ENCODE data around the gene PCSK5. TPM values are rescaled to one million over a fixed set of nuclear protein-coding genes. Genes with fewer than 3 reads are reported as not detected.

PCSK5 gene
- total and polyA plus RNA-seq, 4 donors = 0.58 to 3.6 (median 0.82) TPM

DNA sequence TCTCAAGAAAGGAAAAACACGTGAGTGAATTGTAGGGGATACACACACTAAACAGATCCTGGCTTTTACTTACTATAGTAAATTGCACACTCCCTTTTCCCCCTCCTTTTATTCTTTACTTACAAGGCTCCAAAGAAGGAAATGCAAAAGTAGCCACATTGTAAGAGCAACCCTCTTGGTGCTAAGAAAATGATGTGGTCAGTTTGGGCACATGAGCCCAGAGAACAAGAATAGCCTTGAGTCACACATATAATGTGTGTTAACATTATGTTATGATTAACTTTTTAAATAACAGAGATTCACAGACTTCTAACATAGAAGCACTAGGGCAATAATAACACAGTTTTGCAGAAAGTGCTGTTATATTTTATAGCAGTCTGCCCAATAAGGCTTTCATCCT, 48.5 kb downstream of the PCSK5 start:
- Histone ChIP-seq H3K27ac (ENCODE audit: low read depth in 1 of 2, low read length in 2 of 2) (no peak overlapping the region), H3K36me3 (ENCODE audit: control insufficient read depth in 4 of 4, insufficient read depth in 3 of 4, low read depth in 1 of 4, low read length in 3 of 4) (no peaks in the 10 kb centered on the region), H3K9me3 (ENCODE audit: control insufficient read depth in 4 of 4, low read length in 3 of 4) (no peaks in the 10 kb centered on the region), H3K27me3 (ENCODE audit: control insufficient read depth in 4 of 4, insufficient read depth in 4 of 4, low read length in 3 of 4) (no peaks in the 10 kb centered on the region), H3K4me1 (ENCODE audit: control insufficient read depth in 4 of 4, insufficient read depth in 4 of 4, low read length in 3 of 4) (no peaks in the 10 kb centered on the region), H3K4me3 (ENCODE audit: low read depth in 1 of 3, low read length in 3 of 3) (no peak overlapping the region), H3K9ac (ENCODE audit: low read depth in 1 of 2, low read length in 2 of 2) (no peak overlapping the region)
- 82% methylated on average over 1 of the region's 1 CpG for WGBS
- DNase-seq (ENCODE audit: low spot score) = no peak
- TF ChIP-seq, protein P1, sequence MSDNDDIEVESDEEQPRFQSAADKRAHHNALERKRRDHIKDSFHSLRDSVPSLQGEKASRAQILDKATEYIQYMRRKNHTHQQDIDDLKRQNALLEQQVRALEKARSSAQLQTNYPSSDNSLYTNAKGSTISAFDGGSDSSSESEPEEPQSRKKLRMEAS (IDR thresholded peaks at IDR 0.05) = no peak
- TF ChIP-seq, protein P2, sequence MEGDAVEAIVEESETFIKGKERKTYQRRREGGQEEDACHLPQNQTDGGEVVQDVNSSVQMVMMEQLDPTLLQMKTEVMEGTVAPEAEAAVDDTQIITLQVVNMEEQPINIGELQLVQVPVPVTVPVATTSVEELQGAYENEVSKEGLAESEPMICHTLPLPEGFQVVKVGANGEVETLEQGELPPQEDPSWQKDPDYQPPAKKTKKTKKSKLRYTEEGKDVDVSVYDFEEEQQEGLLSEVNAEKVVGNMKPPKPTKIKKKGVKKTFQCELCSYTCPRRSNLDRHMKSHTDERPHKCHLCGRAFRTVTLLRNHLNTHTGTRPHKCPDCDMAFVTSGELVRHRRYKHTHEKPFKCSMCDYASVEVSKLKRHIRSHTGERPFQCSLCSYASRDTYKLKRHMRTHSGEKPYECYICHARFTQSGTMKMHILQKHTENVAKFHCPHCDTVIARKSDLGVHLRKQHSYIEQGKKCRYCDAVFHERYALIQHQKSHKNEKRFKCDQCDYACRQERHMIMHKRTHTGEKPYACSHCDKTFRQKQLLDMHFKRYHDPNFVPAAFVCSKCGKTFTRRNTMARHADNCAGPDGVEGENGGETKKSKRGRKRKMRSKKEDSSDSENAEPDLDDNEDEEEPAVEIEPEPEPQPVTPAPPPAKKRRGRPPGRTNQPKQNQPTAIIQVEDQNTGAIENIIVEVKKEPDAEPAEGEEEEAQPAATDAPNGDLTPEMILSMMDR (IDR thresholded peaks at IDR 0.05; ENCODE audit: low read depth, low read length, missing input control) = no peak

DNA sequence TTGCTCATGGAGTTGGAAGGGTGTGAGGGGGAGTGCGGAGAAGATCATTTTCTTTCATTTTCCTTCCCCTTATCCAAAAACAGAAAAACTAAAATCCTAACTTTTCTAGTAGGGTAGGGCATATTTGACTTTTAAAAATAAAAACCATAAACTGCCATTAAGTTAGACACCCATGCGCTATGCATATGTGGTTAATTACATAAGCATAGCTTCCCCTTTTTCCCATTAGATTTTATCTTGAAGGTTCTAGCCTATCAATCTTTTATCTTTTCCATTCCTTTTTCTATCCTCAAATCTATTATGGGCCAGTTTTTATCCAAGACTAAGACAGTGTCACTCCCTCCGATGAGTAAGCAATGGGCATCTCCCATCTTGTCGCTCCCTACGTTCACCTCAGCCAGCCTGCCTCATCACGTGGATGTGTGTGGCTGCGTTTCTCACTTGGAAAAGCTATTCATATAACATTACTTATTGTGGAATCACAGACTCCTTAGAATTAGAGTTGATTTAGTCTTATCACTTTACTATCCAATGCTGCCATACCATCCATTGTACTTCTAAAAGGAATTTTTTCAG, 49.2 kb downstream of the PCSK5 start:
- H3K9me3 ChIP-seq (ENCODE audit: control insufficient read depth in 4 of 4, low read length in 3 of 4) = no peaks in the 10 kb centered on the region
- H3K27ac ChIP-seq (ENCODE audit: low read depth in 1 of 2, low read length in 2 of 2) = no peak overlapping the region
- H3K4me1 ChIP-seq (ENCODE audit: control insufficient read depth in 4 of 4, insufficient read depth in 4 of 4, low read length in 3 of 4) = no peaks in the 10 kb centered on the region
- H3K9ac ChIP-seq (ENCODE audit: low read depth in 1 of 2, low read length in 2 of 2) = no peak overlapping the region
- no peaks in the 10 kb centered on the region for H3K27me3 ChIP-seq (ENCODE audit: control insufficient read depth in 4 of 4, insufficient read depth in 4 of 4, low read length in 3 of 4)
- H3K4me3 ChIP-seq (ENCODE audit: low read depth in 1 of 3, low read length in 3 of 3) = no peak overlapping the region
- TF ChIP-seq, protein P1 (IDR thresholded peaks at IDR 0.05) = no peak
- TF ChIP-seq, protein P3, sequence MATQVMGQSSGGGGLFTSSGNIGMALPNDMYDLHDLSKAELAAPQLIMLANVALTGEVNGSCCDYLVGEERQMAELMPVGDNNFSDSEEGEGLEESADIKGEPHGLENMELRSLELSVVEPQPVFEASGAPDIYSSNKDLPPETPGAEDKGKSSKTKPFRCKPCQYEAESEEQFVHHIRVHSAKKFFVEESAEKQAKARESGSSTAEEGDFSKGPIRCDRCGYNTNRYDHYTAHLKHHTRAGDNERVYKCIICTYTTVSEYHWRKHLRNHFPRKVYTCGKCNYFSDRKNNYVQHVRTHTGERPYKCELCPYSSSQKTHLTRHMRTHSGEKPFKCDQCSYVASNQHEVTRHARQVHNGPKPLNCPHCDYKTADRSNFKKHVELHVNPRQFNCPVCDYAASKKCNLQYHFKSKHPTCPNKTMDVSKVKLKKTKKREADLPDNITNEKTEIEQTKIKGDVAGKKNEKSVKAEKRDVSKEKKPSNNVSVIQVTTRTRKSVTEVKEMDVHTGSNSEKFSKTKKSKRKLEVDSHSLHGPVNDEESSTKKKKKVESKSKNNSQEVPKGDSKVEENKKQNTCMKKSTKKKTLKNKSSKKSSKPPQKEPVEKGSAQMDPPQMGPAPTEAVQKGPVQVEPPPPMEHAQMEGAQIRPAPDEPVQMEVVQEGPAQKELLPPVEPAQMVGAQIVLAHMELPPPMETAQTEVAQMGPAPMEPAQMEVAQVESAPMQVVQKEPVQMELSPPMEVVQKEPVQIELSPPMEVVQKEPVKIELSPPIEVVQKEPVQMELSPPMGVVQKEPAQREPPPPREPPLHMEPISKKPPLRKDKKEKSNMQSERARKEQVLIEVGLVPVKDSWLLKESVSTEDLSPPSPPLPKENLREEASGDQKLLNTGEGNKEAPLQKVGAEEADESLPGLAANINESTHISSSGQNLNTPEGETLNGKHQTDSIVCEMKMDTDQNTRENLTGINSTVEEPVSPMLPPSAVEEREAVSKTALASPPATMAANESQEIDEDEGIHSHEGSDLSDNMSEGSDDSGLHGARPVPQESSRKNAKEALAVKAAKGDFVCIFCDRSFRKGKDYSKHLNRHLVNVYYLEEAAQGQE (IDR thresholded peaks at IDR 0.05) = no peak
- no peak for TF ChIP-seq RAD21 (IDR thresholded peaks at IDR 0.05)
- TF ChIP-seq ATF3 (IDR thresholded peaks at IDR 0.05) = no peak
- no peak for TF ChIP-seq NR2F2 (IDR thresholded peaks at IDR 0.05)
- TF ChIP-seq, protein P2 (IDR thresholded peaks at IDR 0.05; ENCODE audit: low read depth, low read length, missing input control) = no peak
- TF ChIP-seq TAF1 (conservative IDR thresholded peaks at IDR 0.05) = no peak
- no peak for TF ChIP-seq RXRA (IDR thresholded peaks at IDR 0.05)
- TF ChIP-seq JUND (IDR thresholded peaks at IDR 0.05) = no peak
- no peak for TF ChIP-seq SP1 (IDR thresholded peaks at IDR 0.05)
- no peak for TF ChIP-seq HNF4G (IDR thresholded peaks at IDR 0.05)
- no peak for TF ChIP-seq FOXA1 (IDR thresholded peaks at IDR 0.05)
- TF ChIP-seq EGR1 (IDR thresholded peaks at IDR 0.05; ENCODE audit: low read depth in 2 of 2) = no peak
- no peak for TF ChIP-seq GABPA (IDR thresholded peaks at IDR 0.05 in 1 of 2, conservative IDR thresholded peaks at IDR 0.05 in 1 of 2)
- WGBS = 94% methylated on average over 7 of the region's 7 CpGs
- no peaks in the 10 kb centered on the region for H3K36me3 ChIP-seq (ENCODE audit: control insufficient read depth in 4 of 4, insufficient read depth in 3 of 4, low read depth in 1 of 4, low read length in 3 of 4)
- no peak for DNase-seq (ENCODE audit: low spot score)
